HUES64 (cell line): ENCODE data around the gene MEF2A.

ENCODE experiments used
- H3K27ac ChIP-seq: 2 replicates; pipeline ENCODE4 v1.7.0; 2013; ENCODE audit warnings: low read depth, low read length, inconsistent platforms
- H3K27me3 ChIP-seq: 2 replicates; pipeline ENCODE4 v1.6.1; 2013; ENCODE audit warnings: mild to moderate bottlenecking, low read length; ENCODE audit not compliant: insufficient read depth
- H3K36me3 ChIP-seq: 2 replicates; pipeline ENCODE4 v1.6.1; 2013; ENCODE audit warnings: mild to moderate bottlenecking, low read length; ENCODE audit not compliant: insufficient read depth
- H3K4me1 ChIP-seq: 2 replicates; pipeline ENCODE4 v1.6.1; 2013; ENCODE audit warnings: mild to moderate bottlenecking, low read length, moderate library complexity; ENCODE audit not compliant: insufficient read depth
- H3K4me3 ChIP-seq: 2 replicates; pipeline ENCODE4 v1.5.1; 2013; ENCODE audit warnings: mild to moderate bottlenecking, low read length, moderate library complexity
- H3K9ac ChIP-seq: 2 replicates; pipeline ENCODE4 v1.6.1; 2013; ENCODE audit warnings: mild to moderate bottlenecking, low read depth, low read length
- H3K9me3 ChIP-seq: 2 replicates; pipeline ENCODE4 v1.6.1; 2013; ENCODE audit warnings: low read depth, low read length; ENCODE audit not compliant: insufficient read depth
- WGBS: fragments of 150-250, 120-280 bp; methylation state at CpG from one replicate; pipeline ENCODE4 v1.1.7; 2013; ENCODE audit warnings: missing lambda C conversion rate; 5-methylcytosine and 5-hydroxymethylcytosine counted together

The MEF2A gene

DNA sequence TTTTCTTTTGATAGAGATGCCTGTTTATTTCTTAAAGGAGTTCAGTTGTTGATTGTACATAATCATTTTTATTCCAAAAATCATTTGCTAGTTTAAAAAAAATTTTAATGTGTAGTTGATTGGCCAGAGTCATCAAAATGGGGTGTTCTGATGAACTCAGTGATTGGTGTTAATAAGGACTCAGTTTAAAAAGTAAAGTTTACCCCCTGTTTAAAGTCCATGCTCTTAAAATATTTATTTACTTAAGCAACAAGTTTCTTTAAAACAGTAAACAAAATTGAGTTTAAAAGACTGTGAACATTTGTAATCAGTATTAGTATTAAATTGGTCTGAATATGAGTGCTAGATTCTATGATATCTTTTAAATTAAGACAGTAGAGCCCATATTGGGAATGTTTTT is 56.0 kb downstream of the MEF2A start:
- H3K27me3 ChIP-seq, result no peaks in the 10 kb centered on the region
- peaks cover 21% of the 10 kb centered on the region for H3K4me1 ChIP-seq
- peaks cover 12% of the 10 kb centered on the region; the same call in 1 of the 2 replicates for H3K36me3 ChIP-seq
- peaks cover 22% of the 10 kb centered on the region for H3K9me3 ChIP-seq
- H3K27ac ChIP-seq, result no peak overlapping the region
- no peak overlapping the region for H3K9ac ChIP-seq
- H3K4me3 ChIP-seq, result no peak overlapping the region

GRCh38 chr15:99628374-99629001 is 62.7 kb downstream of the MEF2A start:
- H3K27me3 ChIP-seq, result no peaks in the 10 kb centered on the region
- peaks cover 48% of the 10 kb centered on the region for H3K4me1 ChIP-seq
- peak overlapping the region; percentile 28; the same call in 1 of the 2 replicates for H3K27ac ChIP-seq
- H3K9me3 ChIP-seq, result peaks cover 22% of the 10 kb centered on the region
- H3K4me3 ChIP-seq, result no peak overlapping the region
- peak overlapping the region; percentile 41; the same call in 1 of the 2 replicates for H3K9ac ChIP-seq
- H3K36me3 ChIP-seq, result peaks cover 13% of the 10 kb centered on the region; the same call in 1 of the 2 replicates

DNA sequence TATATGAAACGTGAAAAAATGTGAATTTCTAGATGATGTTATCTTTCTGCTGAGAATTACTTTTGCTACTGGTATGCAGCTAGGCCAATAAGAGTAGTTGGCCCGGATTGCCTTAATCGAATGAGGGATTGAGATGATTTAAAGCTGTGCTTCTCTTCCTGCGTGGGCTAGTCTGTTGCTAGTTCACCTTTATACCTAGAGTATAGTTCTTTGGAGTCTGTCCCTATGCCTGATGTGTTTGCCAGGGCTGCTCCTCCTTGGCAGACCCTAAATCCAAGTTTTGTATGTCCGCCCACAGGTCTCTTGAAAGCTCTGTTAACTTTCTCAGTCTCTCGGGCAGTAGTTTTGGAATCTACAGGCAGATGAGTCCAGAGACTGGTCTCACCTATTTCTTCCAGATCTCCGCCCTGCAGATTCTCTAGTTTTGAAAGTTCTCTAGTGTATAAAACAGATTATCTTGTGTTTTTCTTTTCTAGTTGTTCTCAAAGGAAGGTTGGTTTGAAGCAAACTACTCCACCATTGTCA is 64.9 kb downstream of the MEF2A start:
- Histone ChIP-seq H3K9ac (no peak overlapping the region), H3K27ac (no peak overlapping the region; the same call in 1 of the 2 replicates), H3K4me1 (peaks cover 48% of the 10 kb centered on the region), H3K9me3 (peaks cover 5% of the 10 kb centered on the region; the same call in 1 of the 2 replicates), H3K36me3 (peaks cover 14% of the 10 kb centered on the region; the same call in 1 of the 2 replicates), H3K4me3 (no peak overlapping the region), H3K27me3 (no peaks in the 10 kb centered on the region)
- WGBS, result 96% methylated on average over 7 of the region's 7 CpGs

DNA sequence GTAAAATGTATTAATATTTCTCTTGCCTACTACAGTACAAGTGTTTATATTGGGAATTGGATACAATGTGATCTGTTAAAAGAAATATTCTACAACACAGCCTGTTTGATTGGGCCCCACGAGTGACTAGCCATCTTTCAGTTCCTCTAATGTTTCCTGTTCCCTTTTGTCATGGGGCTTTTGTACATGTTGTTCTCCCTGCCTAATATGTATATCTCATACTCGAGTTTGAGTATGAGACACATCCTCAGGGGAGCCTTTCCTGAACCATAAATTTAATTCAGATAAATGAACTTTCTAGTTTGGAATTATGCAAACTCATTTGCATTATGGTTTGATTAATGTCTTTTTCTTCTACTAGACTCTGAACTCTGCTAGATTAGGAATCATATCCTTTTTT is 65.5 kb downstream of the MEF2A start:
- Histone ChIP-seq H3K4me3 (no peak overlapping the region), H3K9me3 (peaks cover 6% of the 10 kb centered on the region; the same call in 1 of the 2 replicates), H3K4me1 (peaks cover 48% of the 10 kb centered on the region), H3K27me3 (no peaks in the 10 kb centered on the region), H3K36me3 (peaks cover 20% of the 10 kb centered on the region; the same call in 1 of the 2 replicates), H3K9ac (no peak overlapping the region), H3K27ac (no peak overlapping the region)
- 100% methylated on average over 1 of the region's 2 CpGs for WGBS

GRCh38 chr15:99632521-99632920 is 66.7 kb downstream of the MEF2A start:
- 93% methylated on average over 2 of the region's 2 CpGs for WGBS
- peaks cover 42% of the 10 kb centered on the region for H3K4me1 ChIP-seq
- no peak overlapping the region for H3K27ac ChIP-seq
- peaks cover 22% of the 10 kb centered on the region; the same call in 1 of the 2 replicates for H3K36me3 ChIP-seq
- no peak overlapping the region for H3K9ac ChIP-seq
- no peaks in the 10 kb centered on the region for H3K27me3 ChIP-seq
- H3K9me3 ChIP-seq, result peaks cover 6% of the 10 kb centered on the region; the same call in 1 of the 2 replicates
- H3K4me3 ChIP-seq, result no peak overlapping the region

DNA sequence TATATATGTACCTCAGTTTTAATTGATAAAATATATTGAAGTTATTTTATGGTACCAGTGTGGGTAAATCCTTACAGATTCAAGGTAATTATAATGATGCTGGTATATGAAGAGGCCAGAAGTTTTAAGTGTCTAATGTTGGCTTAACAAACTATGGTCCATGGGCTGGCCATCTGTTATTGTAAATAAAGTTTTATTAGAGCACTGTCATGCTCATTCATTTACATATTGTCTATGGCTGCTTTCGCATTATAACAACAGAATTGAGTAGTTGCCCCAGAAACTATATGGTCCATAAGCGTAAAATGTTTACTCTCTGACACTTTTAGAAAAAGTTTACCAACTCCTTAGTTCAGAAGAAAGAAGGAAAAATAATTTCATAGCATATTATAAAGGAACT is 67.9 kb downstream of the MEF2A start:
- H3K9me3 ChIP-seq, result peaks cover 6% of the 10 kb centered on the region; the same call in 1 of the 2 replicates

DNA sequence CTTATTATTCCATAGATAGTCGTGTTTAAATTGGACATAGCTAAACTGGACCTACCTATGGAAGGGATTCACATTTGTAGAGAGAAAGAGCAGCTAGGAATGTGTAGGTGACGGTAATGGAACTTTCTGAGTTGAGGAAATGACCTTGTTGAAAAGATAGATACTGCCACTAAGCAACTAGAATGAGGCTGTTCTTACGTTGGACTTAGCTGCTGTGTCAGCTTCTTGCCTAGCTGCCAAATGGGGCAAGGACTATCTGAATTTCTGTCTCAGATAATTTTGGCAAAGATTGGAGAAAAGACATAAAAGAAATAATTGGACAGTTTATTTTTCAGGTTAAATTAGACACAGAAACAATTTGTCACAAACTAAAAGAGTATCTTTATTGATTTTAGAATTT is 68.8 kb downstream of the MEF2A start:
- Histone ChIP-seq H3K27ac (no peak overlapping the region), H3K9ac (no peak overlapping the region), H3K36me3 (peaks cover 22% of the 10 kb centered on the region; the same call in 1 of the 2 replicates), H3K4me3 (no peak overlapping the region), H3K9me3 (peaks cover 6% of the 10 kb centered on the region; the same call in 1 of the 2 replicates), H3K4me1 (peaks cover 28% of the 10 kb centered on the region), H3K27me3 (no peaks in the 10 kb centered on the region)
- 95% methylated on average over 3 of the region's 3 CpGs for WGBS

More for the DNA sequence above, 67.9 kb downstream of the MEF2A start:
- Histone ChIP-seq H3K4me1 (peaks cover 31% of the 10 kb centered on the region), H3K27me3 (no peaks in the 10 kb centered on the region), H3K4me3 (no peak overlapping the region), H3K9ac (no peak overlapping the region), H3K36me3 (peaks cover 22% of the 10 kb centered on the region; the same call in 1 of the 2 replicates), H3K27ac (no peak overlapping the region)
- 97% methylated on average over 2 of the region's 2 CpGs for WGBS

GRCh38 chr15:99635145-99635544 is 69.4 kb downstream of the MEF2A start:
- H3K36me3 ChIP-seq, result peaks cover 22% of the 10 kb centered on the region; the same call in 1 of the 2 replicates
- H3K9me3 ChIP-seq, result peaks cover 6% of the 10 kb centered on the region; the same call in 1 of the 2 replicates

GRCh38 chr15:99635794-99636193 is 70.0 kb downstream of the MEF2A start:
- Histone ChIP-seq H3K36me3 (peaks cover 22% of the 10 kb centered on the region; the same call in 1 of the 2 replicates), H3K4me1 (peaks cover 18% of the 10 kb centered on the region), H3K9ac (no peak overlapping the region), H3K4me3 (no peak overlapping the region), H3K27ac (no peak overlapping the region), H3K27me3 (no peaks in the 10 kb centered on the region), H3K9me3 (peaks cover 6% of the 10 kb centered on the region; the same call in 1 of the 2 replicates)
- WGBS, result 86% methylated on average over 5 of the region's 5 CpGs

More at GRCh38 chr15:99635145-99635544, 69.4 kb downstream of the MEF2A start:
- WGBS, result 97% methylated on average over 2 of the region's 3 CpGs
- H3K27ac ChIP-seq, result no peak overlapping the region
- no peak overlapping the region for H3K9ac ChIP-seq
- peaks cover 24% of the 10 kb centered on the region for H3K4me1 ChIP-seq
- no peaks in the 10 kb centered on the region for H3K27me3 ChIP-seq
- H3K4me3 ChIP-seq, result no peak overlapping the region

DNA sequence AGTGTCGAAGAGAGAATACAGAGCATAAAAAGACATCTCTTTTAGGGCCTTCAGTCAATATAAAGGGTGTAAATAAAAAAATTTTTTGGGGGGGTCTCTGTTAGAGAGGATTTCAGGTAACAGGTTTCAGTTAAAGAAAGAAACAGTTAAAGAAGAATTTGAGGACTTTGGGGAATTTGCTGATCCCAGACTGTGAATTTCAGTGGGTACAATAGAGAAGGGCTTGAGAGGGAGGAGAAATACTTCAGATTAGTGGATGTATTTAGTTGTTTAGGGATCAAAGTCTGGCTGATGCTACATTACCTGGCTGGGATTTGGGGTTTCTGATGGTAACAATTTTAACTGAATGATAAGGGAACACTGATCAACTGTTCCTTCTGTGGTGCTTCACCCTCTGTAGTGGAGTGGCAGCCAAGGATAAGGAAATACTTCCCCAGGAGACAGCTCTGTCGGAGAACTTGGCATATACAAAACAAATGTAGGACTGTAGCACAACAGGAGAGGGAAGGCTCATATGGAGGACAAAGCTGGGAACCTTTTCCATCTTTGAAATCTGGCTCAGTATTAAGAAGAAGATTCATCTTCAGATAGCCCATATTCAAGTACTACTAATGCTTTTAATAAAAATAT is 79.2 kb downstream of the MEF2A start:
- Histone ChIP-seq H3K27me3 (no peaks in the 10 kb centered on the region), H3K9ac (no peak overlapping the region), H3K9me3 (peaks cover 19% of the 10 kb centered on the region; the same call in 1 of the 2 replicates), H3K27ac (no peak overlapping the region), H3K4me3 (no peak overlapping the region), H3K36me3 (peaks cover 33% of the 10 kb centered on the region), H3K4me1 (0 out of 2 replicates have a peak, but pooled peaks cover 5% of the 10 kb centered on the region)
- WGBS, result 92% methylated on average over 2 of the region's 2 CpGs

- no CpG with 5 or more reads among the region's 3 CpGs for WGBS
- H3K9me3 ChIP-seq, result peaks cover 19% of the 10 kb centered on the region; the same call in 1 of the 2 replicates
- 0 out of 2 replicates have a peak, but pooled peaks cover 5% of the 10 kb centered on the region for H3K4me1 ChIP-seq
- peaks cover 37% of the 10 kb centered on the region for H3K36me3 ChIP-seq
- no peak overlapping the region for H3K27ac ChIP-seq
- H3K27me3 ChIP-seq, result no peaks in the 10 kb centered on the region
- no peak overlapping the region for H3K4me3 ChIP-seq
- H3K9ac ChIP-seq, result no peak overlapping the region
These were observed 79.8 kb downstream of the MEF2A start for GRCh38 chr15:99645543-99645935.
